Spleen (tissue), 11 donors: Measurements from ENCODE around the gene ARSI. TPM values are rescaled to one million over a fixed set of nuclear protein-coding genes. Genes with fewer than 3 reads are reported as not detected.
A peak's percentile ranks its signal among the peaks of the same experiment; 100 is the strongest.

Experiments
- DNase-seq: peaks from one replicate; pipeline ENCODE4 v3.0.0-alpha.2; 2020
- H3K27ac ChIP-seq, 8 donors: fragments of 200-600 bp; sonication (generic) in 7 of 8; 1 replicate in 4 of 8; 2 replicates in 4 of 8; pipeline versions ENCODE4 v1.5.0 to v1.8.0; 2016 to 2021; ENCODE audit warnings: inconsistent platforms in 4 of 8, mild to moderate bottlenecking in 4 of 8, moderate library complexity in 1 of 8
- H3K27me3 ChIP-seq, 7 donors: fragments of 200-600 bp; sonication (generic) in 6 of 7; replicated peaks in 1 of 7; 1 replicate in 4 of 7; 2 replicates in 3 of 7; pipeline versions ENCODE4 v1.5.0 to v1.8.0; 2016 to 2021; ENCODE audit warnings: inconsistent platforms in 3 of 7, mild to moderate bottlenecking in 1 of 7
- H3K36me3 ChIP-seq, 6 donors: fragments of 200-600 bp; sonication (generic) in 5 of 6; 1 replicate in 4 of 6; 2 replicates in 2 of 6; pipeline versions ENCODE4 v1.5.0 to v1.8.0; 2016 to 2021; ENCODE audit warnings: inconsistent platforms in 2 of 6
- H3K4me1 ChIP-seq, 6 donors: fragments of 200-600 bp; sonication (generic) in 5 of 6; 1 replicate in 3 of 6; 2 replicates in 3 of 6; pipeline versions ENCODE4 v1.5.0 to v1.8.0; 2016 to 2021; ENCODE audit warnings: inconsistent platforms in 3 of 6
- H3K4me3 ChIP-seq, 8 donors: fragments of 200-600 bp; sonication (generic) in 7 of 8; 1 replicate in 4 of 8; 2 replicates in 4 of 8; pipeline versions ENCODE4 v1.5.0 to v1.8.0; 2016 to 2021; ENCODE audit warnings: inconsistent platforms in 4 of 8, mild to moderate bottlenecking in 4 of 8, moderate library complexity in 2 of 8
- H3K9me3 ChIP-seq, 8 donors: fragments of 200-600 bp; sonication (generic) in 7 of 8; 1 replicate in 4 of 8; 2 replicates in 4 of 8; pipeline versions ENCODE4 v1.5.0 to v1.8.0; 2016 to 2021; ENCODE audit warnings: inconsistent platforms in 4 of 8
- CTCF ChIP-seq, 11 experiments: fragments of 200-600 bp in 7 of 11; fragments of 450-650 bp in 4 of 11; sonication (generic) in 4 of 11; IDR thresholded peaks in 8 of 11; conservative IDR thresholded peaks in 3 of 11; 1 replicate in 7 of 11; 2 replicates in 4 of 11; pipeline versions ENCODE4 v1.4.0 to v1.8.0; 2016 to 2021; ENCODE audit warnings: antibody characterized with exemption in 11 of 11, inconsistent platforms in 4 of 11, mild to moderate bottlenecking in 1 of 11
- POLR2A ChIP-seq, 3 donors: fragments of 450-650 bp; IDR thresholded peaks; one replicate each; pipeline ENCODE4 v1.5.1; 2017; ENCODE audit warnings: antibody characterized with exemption in 3 of 3, mild to moderate bottlenecking in 1 of 3
- POLR2AphosphoS5 ChIP-seq, 3 donors: sonication (generic); formaldehyde crosslinking; IDR thresholded peaks; one replicate each; pipeline ENCODE4 v1.5.1; 2017; ENCODE audit warnings: antibody characterized with exemption in 3 of 3
- WGBS, 5 donors: extraction: QIAGEN DNeasy Blood & Tissue Kit in 3 of 5; methylation state at CpG; one replicate each; pipeline versions ENCODE4 v1.1.5 to v1.1.7; 2013 to 2018; 5-methylcytosine and 5-hydroxymethylcytosine counted together
- intact Hi-C: fragments of 100-400 bp; cut with DNase I; formaldehyde crosslinking; loops from one replicate; pipeline ENCODE4 v1.15.0; 2023; ENCODE audit warnings: low total_unique reads
- polyA plus RNA-seq, 3 donors: library from polyadenylated mRNA; stranded (reverse); fragments of 200-250 nt; gene quantifications; one replicate each; pipeline ENCODE4 v1.2.1, GENCODE V29; 2013
- total RNA-seq, 7 donors: library from RNA; depleted of rRNA in 3 of 7; stranded (reverse); fragments of >200 nt in 3 of 7; fragmentation: NEBNext Ultra II Directional in 4 of 7; extraction: Animal tissue kit (Norgen Biotek cat#: 25700) in 4 of 7; gene quantifications; one replicate each; pipeline versions ENCODE4 v1.1.0 to v1.2.1, GENCODE V29; 2016 to 2021
- donor health status: healthy with polysubstance abuse.
- donor health status: DM: no; HTN: no; CAD: no; lungs with moderate emphysema.
- donor health status: DM: no; HTN: no; CAD: no.
- donor health status: Bipolar disorder and iron deficiency.
- donor health status: healthy.
- donor health status: DM: no; HTN: no; CAD: no.
- donor health status: DM: yes; HTN: yes; CAD: no.

ARSI gene
- total and polyA plus RNA-seq, 10 donors: 0.07 to 3.8 (median 0.92) TPM

DNA sequence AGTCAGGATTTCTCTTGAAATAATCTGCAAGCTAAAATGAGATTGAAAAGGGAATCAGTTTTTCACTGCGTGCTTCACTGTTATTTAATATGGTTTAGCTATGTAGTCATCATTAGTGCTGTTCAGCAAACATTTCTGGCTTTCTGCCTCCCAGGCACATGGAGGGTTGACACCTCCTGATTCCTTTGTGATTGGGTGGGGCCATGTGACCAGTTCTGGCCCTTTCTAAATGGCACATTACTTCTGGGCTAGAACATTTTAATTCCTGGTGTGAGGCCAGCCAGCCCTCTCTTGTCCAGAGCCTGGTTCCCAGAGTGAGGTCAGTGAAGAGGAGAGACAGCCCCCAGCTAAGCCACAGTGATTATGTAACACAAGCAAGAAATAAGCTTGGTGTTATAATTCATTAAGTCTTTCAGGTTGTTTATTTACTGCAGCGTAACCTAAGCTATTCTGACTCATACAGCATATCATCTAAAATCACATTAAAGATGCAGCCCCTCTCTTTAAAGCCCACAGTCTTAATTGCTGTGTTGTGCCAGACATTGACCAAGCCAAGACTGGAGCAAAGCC, 17.4 kb upstream of the ARSI start:
- no peak overlapping the region for H3K27ac ChIP-seq
- H3K36me3 ChIP-seq: no peaks in the 10 kb centered on the region
- 67 to 86% (median 78%) methylated on average over 2 of the region's 2 CpGs for WGBS, 5 donors
- H3K4me3 ChIP-seq: no peak overlapping the region
- intact Hi-C loops: no loop called here
- DNase-seq: no peak
- H3K4me1 ChIP-seq: peaks cover 0 to 7% (median 0%) of the 10 kb centered on the region in 6 donors
- TF ChIP-seq POLR2AphosphoS5 (IDR thresholded peaks at IDR 0.05) (peak in 1 of 3 donors; percentile 14), POLR2A (IDR thresholded peaks at IDR 0.05) (no peak)
- H3K9me3 ChIP-seq: no peaks in the 10 kb centered on the region
- no peaks in the 10 kb centered on the region for H3K27me3 ChIP-seq

DNA sequence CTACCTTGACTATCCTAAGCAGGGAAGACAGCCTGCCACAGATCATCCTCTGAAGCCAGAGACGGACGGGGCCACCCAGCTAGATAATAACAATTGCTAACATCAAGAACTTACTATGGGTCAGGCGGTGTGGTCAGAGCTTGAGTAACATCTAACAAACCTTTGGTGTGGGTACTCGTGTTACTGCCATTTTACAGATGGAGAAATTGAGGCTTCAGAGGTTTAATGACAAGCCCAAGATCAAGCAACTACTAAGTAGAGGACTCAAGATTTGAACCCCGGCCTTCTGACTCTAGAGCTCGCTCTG, 16.7 kb upstream of the ARSI start:
- Histone ChIP-seq H3K9me3 (no peaks in the 10 kb centered on the region), H3K36me3 (no peaks in the 10 kb centered on the region), H3K27me3 (no peaks in the 10 kb centered on the region), H3K4me3 (no peak overlapping the region), H3K27ac (no peak overlapping the region), H3K4me1 (peaks cover 0 to 7% (median 0%) of the 10 kb centered on the region in 6 donors)
- DNase-seq: no peak
- WGBS, 5 donors: 89 to 94% (median 93%) methylated on average over 6 of the region's 6 CpGs
- no peak for TF ChIP-seq POLR2AphosphoS5 (IDR thresholded peaks at IDR 0.05)
- TF ChIP-seq POLR2A (IDR thresholded peaks at IDR 0.05): no peak
- no peak for TF ChIP-seq CTCF (IDR thresholded peaks at IDR 0.05 in 8 of 11, conservative IDR thresholded peaks at IDR 0.05 in 3 of 11)
- intact Hi-C loops: no loop called here

- DNase-seq: no peak
- TF ChIP-seq CTCF (IDR thresholded peaks at IDR 0.05 in 8 of 11, conservative IDR thresholded peaks at IDR 0.05 in 3 of 11) (no peak), POLR2A (IDR thresholded peaks at IDR 0.05) (no peak), POLR2AphosphoS5 (IDR thresholded peaks at IDR 0.05) (no peak)
- no peaks in the 10 kb centered on the region for H3K9me3 ChIP-seq
- H3K27me3 ChIP-seq: no peaks in the 10 kb centered on the region
- H3K4me3 ChIP-seq: no peak overlapping the region
- H3K27ac ChIP-seq: no peak overlapping the region
- WGBS, 5 donors: 74 to 85% (median 76%) methylated on average over 8 to 9 of the region's 9 CpGs
- H3K36me3 ChIP-seq: no peaks in the 10 kb centered on the region
- intact Hi-C loops: no loop called here
- peaks cover 0 to 7% (median 0%) of the 10 kb centered on the region in 6 donors for H3K4me1 ChIP-seq
Observed at GRCh38 chr5:150318613-150319483, 16.1 kb upstream of the ARSI start.

GRCh38 chr5:150317048-150318003, 14.6 kb upstream of the ARSI start:
- intact Hi-C loops: no loop called here
- Histone ChIP-seq H3K36me3 (no peaks in the 10 kb centered on the region), H3K27ac (no peak overlapping the region), H3K27me3 (no peaks in the 10 kb centered on the region), H3K4me3 (no peak overlapping the region), H3K9me3 (no peaks in the 10 kb centered on the region), H3K4me1 (peaks cover 0 to 7% (median 0%) of the 10 kb centered on the region in 6 donors)
- 77 to 87% (median 80%) methylated on average over 11 of the region's 11 CpGs for WGBS, 5 donors
- peak in 1 of 3 donors; percentile 24 for TF ChIP-seq POLR2AphosphoS5 (IDR thresholded peaks at IDR 0.05)
- TF ChIP-seq CTCF (IDR thresholded peaks at IDR 0.05 in 8 of 11, conservative IDR thresholded peaks at IDR 0.05 in 3 of 11): no peak
- no peak for TF ChIP-seq POLR2A (IDR thresholded peaks at IDR 0.05)
- no peak for DNase-seq
